D721Med (cell line): ENCODE results near the gene PLEKHM3.

Experiments used
- DNase-seq: peaks from one replicate; pipeline ENCODE4 v3.0.0; 2011; ENCODE audit warnings: low spot score; ENCODE audit not compliant: insufficient read length
- FAIRE-seq: peaks from 2 replicates; lab custom pipeline; 2011; peaks lifted over from hg19 to GRCh38; lab: Jason Lieb, UNC
- TF ChIP-seq, protein P1 (sequence below): IDR thresholded peaks from 2 replicates; pipeline ENCODE4 v1.5.1; 2012; ENCODE audit warnings: mild to moderate bottlenecking, control low read depth; ENCODE audit not compliant: insufficient read depth; ENCODE audit errors: missing control alignments

PLEKHM3 gene

DNA sequence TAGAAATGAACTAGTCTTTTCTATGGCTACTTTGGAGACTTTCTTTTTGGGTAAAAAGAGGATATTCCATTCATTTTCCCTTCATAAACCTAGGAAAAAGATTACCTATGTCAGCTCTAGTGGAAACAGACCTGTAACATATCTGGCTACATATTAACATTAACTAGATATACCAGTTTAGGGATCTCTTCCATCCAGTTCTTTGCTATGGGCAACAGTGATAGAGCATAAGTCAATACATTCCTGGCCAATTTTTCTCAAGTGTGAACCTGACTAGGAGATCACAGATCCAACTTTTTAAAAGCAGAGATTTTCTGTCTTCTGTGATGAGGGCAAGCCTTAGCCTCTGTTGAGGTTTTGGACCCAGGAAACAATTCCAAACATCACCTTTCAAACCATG lies 34.5 kb downstream of the PLEKHM3 start:
- no peak for DNase-seq
- TF ChIP-seq, protein P1, sequence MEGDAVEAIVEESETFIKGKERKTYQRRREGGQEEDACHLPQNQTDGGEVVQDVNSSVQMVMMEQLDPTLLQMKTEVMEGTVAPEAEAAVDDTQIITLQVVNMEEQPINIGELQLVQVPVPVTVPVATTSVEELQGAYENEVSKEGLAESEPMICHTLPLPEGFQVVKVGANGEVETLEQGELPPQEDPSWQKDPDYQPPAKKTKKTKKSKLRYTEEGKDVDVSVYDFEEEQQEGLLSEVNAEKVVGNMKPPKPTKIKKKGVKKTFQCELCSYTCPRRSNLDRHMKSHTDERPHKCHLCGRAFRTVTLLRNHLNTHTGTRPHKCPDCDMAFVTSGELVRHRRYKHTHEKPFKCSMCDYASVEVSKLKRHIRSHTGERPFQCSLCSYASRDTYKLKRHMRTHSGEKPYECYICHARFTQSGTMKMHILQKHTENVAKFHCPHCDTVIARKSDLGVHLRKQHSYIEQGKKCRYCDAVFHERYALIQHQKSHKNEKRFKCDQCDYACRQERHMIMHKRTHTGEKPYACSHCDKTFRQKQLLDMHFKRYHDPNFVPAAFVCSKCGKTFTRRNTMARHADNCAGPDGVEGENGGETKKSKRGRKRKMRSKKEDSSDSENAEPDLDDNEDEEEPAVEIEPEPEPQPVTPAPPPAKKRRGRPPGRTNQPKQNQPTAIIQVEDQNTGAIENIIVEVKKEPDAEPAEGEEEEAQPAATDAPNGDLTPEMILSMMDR = no peak
- no peak for FAIRE-seq

DNA sequence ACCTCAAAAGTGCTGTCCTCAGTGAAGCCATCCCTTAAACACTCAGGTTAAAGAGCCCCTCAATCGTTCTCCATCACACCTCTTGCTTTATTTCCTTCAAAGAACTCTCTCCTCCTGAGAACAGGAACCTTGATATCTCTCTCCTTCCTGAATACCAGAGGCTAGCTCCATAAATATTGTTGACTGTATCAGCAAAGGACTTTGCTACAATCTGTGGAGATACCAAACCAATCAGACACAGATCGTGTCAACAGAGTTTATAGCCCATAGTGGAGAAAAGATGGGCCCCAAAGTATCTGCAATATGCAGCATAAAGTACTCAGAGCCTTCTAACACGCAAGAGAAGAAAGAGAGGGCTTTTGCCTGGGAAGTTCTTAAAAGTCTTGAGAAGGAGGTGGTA lies 36.4 kb downstream of the PLEKHM3 start:
- TF ChIP-seq, protein P1 = no peak
- FAIRE-seq = no peak
- DNase-seq = no peak

DNA sequence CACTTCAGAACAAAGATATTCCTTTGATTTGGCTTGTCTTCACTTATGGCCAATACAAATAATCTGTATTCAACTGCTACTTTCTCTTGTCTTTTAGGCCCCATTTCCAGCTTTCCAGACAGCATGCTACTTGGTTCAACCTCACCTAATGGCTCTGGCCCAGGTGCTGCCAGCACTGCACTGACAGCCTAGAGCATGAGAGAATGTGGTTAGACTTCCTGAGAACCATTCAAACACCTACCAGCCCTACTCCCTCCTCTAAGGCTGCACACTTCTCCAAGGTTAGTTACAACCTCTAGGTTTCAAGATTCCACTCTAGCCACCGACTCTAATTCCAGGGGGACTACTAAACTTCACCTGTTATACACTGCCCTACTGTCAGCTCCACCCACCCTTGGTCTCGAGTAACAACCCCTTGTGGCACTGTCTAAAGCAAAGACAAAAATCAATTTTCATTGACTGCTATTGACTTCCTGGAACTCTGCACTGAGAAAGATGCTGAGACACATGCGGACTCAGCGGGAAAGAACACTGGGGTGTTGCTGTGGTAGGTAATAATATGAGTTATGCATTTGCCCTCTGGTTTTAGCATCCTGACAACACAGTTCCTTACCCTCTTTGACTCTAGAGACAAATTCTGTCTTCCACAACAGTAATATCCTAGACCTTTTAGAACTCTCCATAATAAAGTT lies 38.2 kb downstream of the PLEKHM3 start:
- TF ChIP-seq, protein P1 = no peak
- DNase-seq (no peak), FAIRE-seq (no peak)

DNA sequence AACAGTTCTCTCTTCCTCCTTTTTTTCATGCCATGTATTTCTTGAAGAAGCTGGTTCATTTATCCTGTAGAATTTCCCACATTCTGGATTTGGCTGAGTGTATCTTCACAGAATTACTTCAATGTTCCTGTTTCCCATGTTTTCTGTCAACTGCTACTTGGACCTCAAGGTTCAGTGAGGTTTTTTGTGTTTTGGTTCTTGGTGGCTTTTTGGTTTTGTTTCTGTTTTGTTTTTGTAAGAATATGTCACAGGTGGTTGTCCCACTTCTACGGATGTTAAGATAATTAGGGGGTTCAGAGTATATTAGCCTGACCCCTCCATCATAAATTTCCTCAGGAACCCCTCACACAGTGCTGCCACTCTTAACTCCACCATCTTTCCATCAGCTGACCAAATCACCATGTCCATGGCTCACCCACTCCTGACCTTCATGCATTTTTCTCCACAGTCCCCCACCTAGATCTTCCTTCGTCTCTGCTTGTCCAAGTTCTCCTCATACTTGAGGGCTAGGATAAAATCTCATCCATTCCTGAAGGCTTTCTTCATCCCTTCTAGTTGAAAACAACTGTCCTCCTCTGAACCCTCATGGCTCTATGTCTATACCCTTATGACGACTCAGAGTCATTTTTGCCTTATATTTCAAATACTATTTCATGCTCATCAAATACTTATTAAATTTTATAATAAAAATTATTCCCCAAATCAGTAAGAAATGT lies 40.4 kb downstream of the PLEKHM3 start:
- no peak for FAIRE-seq
- DNase-seq = no peak
- TF ChIP-seq, protein P1 = no peak

DNA sequence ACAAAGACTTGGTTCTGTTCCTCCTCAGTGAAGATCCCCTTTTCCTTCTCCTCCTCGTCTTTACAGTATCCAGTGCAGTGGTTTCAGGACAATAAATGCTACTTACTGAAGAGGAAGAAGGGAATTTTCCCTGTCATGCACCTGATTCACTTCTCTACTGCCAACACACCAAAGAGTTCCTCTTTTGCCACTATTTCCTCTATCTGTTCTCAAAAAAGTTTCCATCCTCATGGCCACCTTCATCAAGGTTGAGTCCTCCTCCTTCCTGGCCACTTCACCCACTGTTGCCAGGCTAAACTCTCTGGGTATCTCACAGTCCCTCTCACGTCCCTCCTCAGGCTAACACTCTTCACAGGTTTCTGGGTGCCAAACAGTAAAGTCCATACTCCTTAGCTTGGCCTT lies 41.7 kb downstream of the PLEKHM3 start:
- TF ChIP-seq, protein P1 = no peak
- DNase-seq (no peak), FAIRE-seq (no peak)

- DNase-seq = no peak
- FAIRE-seq = no peak
- TF ChIP-seq, protein P1 = no peak
Measured at GRCh38 chr2:207978177-207978948, 47.0 kb downstream of the PLEKHM3 start.

GRCh38 chr2:207975921-207976320 lies 49.4 kb downstream of the PLEKHM3 start:
- DNase-seq (no peak), FAIRE-seq (no peak)
- TF ChIP-seq, protein P1 = no peak
